ENCODE data around the gene LFNG. TPM values are rescaled to one million over a fixed set of nuclear protein-coding genes. Genes with fewer than 3 reads are reported as not detected.

LFNG gene
- total and polyA plus RNA-seq, 4 donors = 11.5 to 47.6 (median 23.7) TPM

DNA sequence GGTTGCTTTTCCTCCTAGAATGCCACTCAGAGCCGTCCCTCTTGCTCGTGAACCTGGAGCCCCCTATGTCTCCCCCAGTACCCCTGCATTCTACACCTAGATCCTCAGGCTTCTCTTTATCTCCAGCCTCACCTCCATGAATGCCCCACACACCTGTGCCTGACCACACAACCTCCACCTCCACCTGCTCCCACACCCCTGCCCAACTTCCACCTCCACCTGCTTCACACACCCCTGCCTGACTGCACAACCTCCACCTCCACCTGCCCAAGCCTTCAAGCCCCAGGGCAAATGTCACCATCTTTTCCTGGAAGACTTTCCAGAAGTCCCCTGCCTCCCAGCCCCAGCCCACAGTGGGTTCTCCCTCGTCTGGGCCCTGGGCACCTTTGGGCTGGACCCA, 6.9 kb upstream of the LFNG start:
- no peak for ATAC-seq (ENCODE audit: insufficient read depth, low FRiP score)
- DNase-seq = no peak
- 79 to 89% methylated on average over 3 of the region's 3 CpGs for WGBS, 2 donors
- Histone ChIP-seq H3K9me3 (ENCODE audit: control insufficient read depth in 4 of 4, insufficient read depth in 3 of 4, low read length in 3 of 4) (no peaks in the 10 kb centered on the region), H3K4me3 (no peak overlapping the region), H3K27ac (ENCODE audit: low read depth in 1 of 2, low read length in 1 of 2) (no peak overlapping the region), H3K9ac (ENCODE audit: insufficient read depth in 1 of 2, low read length in 2 of 2) (no peak overlapping the region), H3K36me3 (ENCODE audit: control insufficient read depth in 4 of 4, insufficient read depth in 4 of 4, low read length in 4 of 4) (no peaks in the 10 kb centered on the region), H3K4me1 (ENCODE audit: control insufficient read depth in 5 of 5, insufficient read depth in 5 of 5, low read length in 5 of 5) (peaks cover 0 to 35% (median 27%) of the 10 kb centered on the region in 5 donors), H3K27me3 (ENCODE audit: control insufficient read depth in 3 of 3, insufficient read depth in 3 of 3, low read length in 2 of 3) (no peaks in the 10 kb centered on the region)
- TF ChIP-seq, protein P1, sequence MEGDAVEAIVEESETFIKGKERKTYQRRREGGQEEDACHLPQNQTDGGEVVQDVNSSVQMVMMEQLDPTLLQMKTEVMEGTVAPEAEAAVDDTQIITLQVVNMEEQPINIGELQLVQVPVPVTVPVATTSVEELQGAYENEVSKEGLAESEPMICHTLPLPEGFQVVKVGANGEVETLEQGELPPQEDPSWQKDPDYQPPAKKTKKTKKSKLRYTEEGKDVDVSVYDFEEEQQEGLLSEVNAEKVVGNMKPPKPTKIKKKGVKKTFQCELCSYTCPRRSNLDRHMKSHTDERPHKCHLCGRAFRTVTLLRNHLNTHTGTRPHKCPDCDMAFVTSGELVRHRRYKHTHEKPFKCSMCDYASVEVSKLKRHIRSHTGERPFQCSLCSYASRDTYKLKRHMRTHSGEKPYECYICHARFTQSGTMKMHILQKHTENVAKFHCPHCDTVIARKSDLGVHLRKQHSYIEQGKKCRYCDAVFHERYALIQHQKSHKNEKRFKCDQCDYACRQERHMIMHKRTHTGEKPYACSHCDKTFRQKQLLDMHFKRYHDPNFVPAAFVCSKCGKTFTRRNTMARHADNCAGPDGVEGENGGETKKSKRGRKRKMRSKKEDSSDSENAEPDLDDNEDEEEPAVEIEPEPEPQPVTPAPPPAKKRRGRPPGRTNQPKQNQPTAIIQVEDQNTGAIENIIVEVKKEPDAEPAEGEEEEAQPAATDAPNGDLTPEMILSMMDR (IDR thresholded peaks at IDR 0.05; ENCODE audit: control extremely low read depth, extremely low read depth) = no peak

- Histone ChIP-seq H3K36me3 (ENCODE audit: control insufficient read depth in 4 of 4, insufficient read depth in 4 of 4, low read length in 4 of 4) (no peaks in the 10 kb centered on the region), H3K9ac (ENCODE audit: insufficient read depth in 1 of 2, low read length in 2 of 2) (no peak overlapping the region), H3K4me1 (ENCODE audit: control insufficient read depth in 5 of 5, insufficient read depth in 5 of 5, low read length in 5 of 5) (peaks cover 0 to 44% (median 24%) of the 10 kb centered on the region in 5 donors), H3K4me3 (no peak overlapping the region), H3K27ac (ENCODE audit: low read depth in 1 of 2, low read length in 1 of 2) (no peak overlapping the region), H3K27me3 (ENCODE audit: control insufficient read depth in 3 of 3, insufficient read depth in 3 of 3, low read length in 2 of 3) (no peaks in the 10 kb centered on the region), H3K9me3 (ENCODE audit: control insufficient read depth in 4 of 4, insufficient read depth in 3 of 4, low read length in 3 of 4) (no peaks in the 10 kb centered on the region)
- DNase-seq (no peak), ATAC-seq (ENCODE audit: insufficient read depth, low FRiP score) (no peak)
- 88 to 94% methylated on average over 7 of the region's 7 CpGs for WGBS, 2 donors
- TF ChIP-seq, protein P1 (IDR thresholded peaks at IDR 0.05; ENCODE audit: control extremely low read depth, extremely low read depth) = no peak
These were observed 5.9 kb upstream of the LFNG start for GRCh38 chr7:2513702-2514101.

DNA sequence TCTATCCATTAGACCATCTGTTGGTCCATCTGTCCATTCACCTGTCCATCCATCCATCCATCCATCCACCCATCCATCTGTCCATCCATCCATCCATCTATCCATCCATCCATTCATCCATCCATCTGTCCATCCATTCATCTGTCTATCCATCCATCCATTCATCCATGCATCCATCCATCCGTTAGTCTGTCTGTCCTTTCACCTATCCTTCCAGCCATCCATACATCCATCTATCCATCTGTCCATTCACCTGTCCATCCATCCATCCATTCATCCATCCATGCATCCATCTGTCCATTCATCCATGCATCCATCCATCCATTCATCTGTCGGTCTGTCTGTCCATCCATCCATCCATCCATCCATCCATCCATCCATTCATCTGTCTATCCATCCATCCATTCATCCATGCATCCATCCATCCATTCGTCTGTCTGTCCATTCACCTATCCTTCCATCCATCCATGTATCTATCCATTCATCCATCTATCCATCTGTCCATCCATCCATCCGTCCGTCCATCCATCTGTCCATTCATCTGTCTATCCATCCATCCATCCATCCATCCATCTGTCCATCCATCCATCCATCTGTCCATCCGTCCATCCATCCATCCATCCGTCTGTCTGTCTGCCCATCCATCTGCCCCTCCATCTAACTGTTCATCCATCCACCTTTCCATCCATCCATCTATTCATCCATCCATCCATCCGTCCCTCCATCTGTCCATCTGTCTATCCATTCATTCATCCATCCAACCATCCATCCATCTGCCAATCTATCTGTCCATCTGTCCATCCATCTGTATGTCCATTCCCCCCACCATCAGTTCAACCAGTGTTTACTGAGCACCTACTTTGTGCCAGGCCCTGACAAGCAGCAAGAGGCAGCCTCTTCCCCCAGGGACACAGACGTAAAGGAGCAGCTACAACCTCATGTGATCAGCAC, 4.8 kb upstream of the LFNG start:
- Histone ChIP-seq H3K9ac (ENCODE audit: insufficient read depth in 1 of 2, low read length in 2 of 2) (no peak overlapping the region), H3K4me1 (ENCODE audit: control insufficient read depth in 5 of 5, insufficient read depth in 5 of 5, low read length in 5 of 5) (peaks cover 0 to 45% (median 26%) of the 10 kb centered on the region in 5 donors), H3K4me3 (no peak overlapping the region), H3K27ac (ENCODE audit: low read depth in 1 of 2, low read length in 1 of 2) (no peak overlapping the region), H3K9me3 (ENCODE audit: control insufficient read depth in 4 of 4, insufficient read depth in 3 of 4, low read length in 3 of 4) (no peaks in the 10 kb centered on the region), H3K36me3 (ENCODE audit: control insufficient read depth in 4 of 4, insufficient read depth in 4 of 4, low read length in 4 of 4) (no peaks in the 10 kb centered on the region), H3K27me3 (ENCODE audit: control insufficient read depth in 3 of 3, insufficient read depth in 3 of 3, low read length in 2 of 3) (no peaks in the 10 kb centered on the region)
- TF ChIP-seq, protein P1 (IDR thresholded peaks at IDR 0.05; ENCODE audit: control extremely low read depth, extremely low read depth) = no peak
- WGBS, 2 donors = 79 to 98% methylated on average over 9 of the region's 9 CpGs
- ATAC-seq (ENCODE audit: insufficient read depth, low FRiP score) = no peak
- DNase-seq = no peak

Measured in lung (tissue), 12 donors.